H1 (cell line): ENCODE data around the gene NR1I3.
"Not testable (repeated sequence)": the region's sequence is repeated elsewhere in the genome, so short reads cannot be mapped to it uniquely, and the experiment has no call there.

Source experiments
- ATF2 ChIP-seq: IDR thresholded peaks from 2 replicates; pipeline ENCODE4 v1.6.1; 2012; ENCODE audit warnings: low read length, inconsistent platforms
- ATF3 ChIP-seq: IDR thresholded peaks from 2 replicates; pipeline ENCODE4 v1.6.1; 2011; ENCODE audit warnings: low read depth, mild to moderate bottlenecking, low read length; ENCODE audit not compliant: insufficient read depth
- CTCF ChIP-seq, 3 experiments: IDR thresholded peaks; 1 replicate in 2 of 3; 2 replicates in 1 of 3; pipeline versions ENCODE4 v1.5.1 to v1.6.1; 2011; ENCODE audit warnings: low read length in 3 of 3, mild to moderate bottlenecking in 3 of 3, inconsistent platforms in 2 of 3, low read depth in 1 of 3, moderate library complexity in 1 of 3; ENCODE audit not compliant: insufficient read depth in 1 of 3; ENCODE audit errors: control extremely low read depth in 1 of 3
- EZH2 ChIP-seq: fragments of 200-600 bp; sonication (generic); IDR thresholded peaks from 2 replicates; pipeline ENCODE4 v1.7.1; 2012; ENCODE audit warnings: low read depth, mild to moderate bottlenecking, moderate library complexity, low read length, inconsistent platforms; ENCODE audit not compliant: severe bottlenecking
- GABPA ChIP-seq: IDR thresholded peaks from 2 replicates; pipeline ENCODE4 v1.6.1; 2011; ENCODE audit warnings: mild to moderate bottlenecking, low read length, moderate library complexity, borderline replicate concordance; ENCODE audit not compliant: insufficient read depth
- HDAC6 ChIP-seq: IDR thresholded peaks from one replicate; pipeline ENCODE4 v1.7.1; 2012; ENCODE audit warnings: low read depth, mild to moderate bottlenecking, inconsistent platforms, low read length, moderate library complexity
- JUND ChIP-seq: IDR thresholded peaks from 2 replicates; pipeline ENCODE4 v1.6.1; 2011; ENCODE audit warnings: mild to moderate bottlenecking, improper control_type of control experiment, low read length
- POLR2A ChIP-seq, 2 experiments: IDR thresholded peaks; 1 replicate in 1 of 2; 2 replicates in 1 of 2; pipeline ENCODE4 v1.6.1; 2011; ENCODE audit warnings: low read depth in 2 of 2, low read length in 2 of 2, mild to moderate bottlenecking in 2 of 2; ENCODE audit errors: control extremely low read depth in 1 of 2
- TCF12 ChIP-seq: IDR thresholded peaks from 2 replicates; pipeline ENCODE4 v1.6.1; 2011; ENCODE audit warnings: low read depth, mild to moderate bottlenecking, low read length
- TEAD4 ChIP-seq: IDR thresholded peaks from 2 replicates; pipeline ENCODE4 v1.6.1; 2012; ENCODE audit warnings: low read depth, low read length, inconsistent platforms, mixed read lengths

GRCh38 chr1:161255955-161256520 lies 18.0 kb upstream of the NR1I3 start:
- not testable (repeated sequence) for TF ChIP-seq POLR2A (IDR thresholded peaks at IDR 0.05; ENCODE audit: control extremely low read depth in 1 of 2, low read depth in 2 of 2, low read length in 2 of 2); TCF12; GABPA; TEAD4; HDAC6; CTCF (IDR thresholded peaks at IDR 0.05; ENCODE audit: control extremely low read depth in 1 of 3, insufficient read depth in 1 of 3, low read depth in 1 of 3, low read length in 3 of 3); ATF3; JUND; ATF2; EZH2
